A673 (cell line): ENCODE measurements around the gene MAL.

Source experiments
- CTCF ChIP-seq: fragments of 300-800, 200-600 bp; sonication (generic); conservative IDR thresholded peaks from 2 replicates; pipeline ENCODE4 v1.5.1; 2017; ENCODE audit warnings: low read depth, mild to moderate bottlenecking, antibody characterized with exemption, low read length, moderate library complexity, mixed read lengths
- EZH2 ChIP-seq: fragments of 200-600 bp; sonication (generic); IDR thresholded peaks from 2 replicates; pipeline ENCODE4 v1.6.1; 2017; ENCODE audit warnings: borderline replicate concordance, low read depth, mild to moderate bottlenecking, mixed read lengths, antibody characterized with exemption, low read length; ENCODE audit not compliant: poor library complexity, severe bottlenecking

- TF ChIP-seq CTCF (no peak), EZH2 (no peak)
Observed at GRCh38 chr2:95074663-95075439, 49.3 kb downstream of the MAL start.
